Fibroblast of peridontal ligament (primary cell): ENCODE measurements around the gene JMJD8.

ENCODE experiments used
- DNase-seq: peaks from one replicate; pipeline ENCODE4 v3.0.0-alpha.2; 2010; ENCODE audit errors: extremely low read depth

Gene JMJD8, protein sequence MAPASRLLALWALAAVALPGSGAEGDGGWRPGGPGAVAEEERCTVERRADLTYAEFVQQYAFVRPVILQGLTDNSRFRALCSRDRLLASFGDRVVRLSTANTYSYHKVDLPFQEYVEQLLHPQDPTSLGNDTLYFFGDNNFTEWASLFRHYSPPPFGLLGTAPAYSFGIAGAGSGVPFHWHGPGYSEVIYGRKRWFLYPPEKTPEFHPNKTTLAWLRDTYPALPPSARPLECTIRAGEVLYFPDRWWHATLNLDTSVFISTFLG

DNA sequence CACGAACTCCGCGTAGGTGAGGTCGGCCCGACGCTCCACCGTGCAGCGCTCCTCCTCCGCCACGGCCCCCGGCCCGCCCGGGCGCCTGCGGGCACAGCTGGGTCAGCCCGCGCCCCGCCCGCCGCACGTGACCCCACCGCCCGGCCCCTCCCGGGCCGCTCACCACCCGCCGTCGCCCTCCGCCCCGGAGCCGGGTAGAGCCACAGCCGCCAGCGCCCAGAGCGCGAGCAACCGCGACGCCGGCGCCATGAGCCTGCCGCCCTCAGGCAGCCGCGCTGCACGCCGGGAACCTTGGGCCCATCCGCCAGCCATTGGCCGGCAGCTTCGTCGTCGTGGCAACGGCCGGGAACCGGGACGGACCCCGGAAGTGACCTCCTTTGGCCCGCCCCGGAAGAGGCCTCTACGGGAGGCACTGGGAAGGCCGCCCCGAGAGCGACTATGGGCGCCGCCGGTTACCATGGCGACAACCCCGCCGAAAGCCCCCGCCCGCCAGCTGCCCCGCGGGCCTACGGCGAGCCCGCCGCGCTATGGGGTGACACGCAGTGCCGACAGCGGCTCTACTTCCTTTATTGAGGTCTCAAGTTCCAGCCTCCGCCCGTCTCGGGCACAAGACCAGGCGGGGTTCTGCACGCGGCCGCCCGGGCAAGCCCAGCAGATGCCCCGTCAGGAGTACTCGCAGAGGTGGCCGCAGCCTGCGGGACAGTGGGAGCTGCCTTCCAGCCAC is at the start of gene JMJD8:
JMJD8 (minus strand) TSS at position 264 of the 724 bp plus-strand sequence; CDS start at position 249, 15 bp downstream.
- peak; percentile 89 for DNase-seq

DNA sequence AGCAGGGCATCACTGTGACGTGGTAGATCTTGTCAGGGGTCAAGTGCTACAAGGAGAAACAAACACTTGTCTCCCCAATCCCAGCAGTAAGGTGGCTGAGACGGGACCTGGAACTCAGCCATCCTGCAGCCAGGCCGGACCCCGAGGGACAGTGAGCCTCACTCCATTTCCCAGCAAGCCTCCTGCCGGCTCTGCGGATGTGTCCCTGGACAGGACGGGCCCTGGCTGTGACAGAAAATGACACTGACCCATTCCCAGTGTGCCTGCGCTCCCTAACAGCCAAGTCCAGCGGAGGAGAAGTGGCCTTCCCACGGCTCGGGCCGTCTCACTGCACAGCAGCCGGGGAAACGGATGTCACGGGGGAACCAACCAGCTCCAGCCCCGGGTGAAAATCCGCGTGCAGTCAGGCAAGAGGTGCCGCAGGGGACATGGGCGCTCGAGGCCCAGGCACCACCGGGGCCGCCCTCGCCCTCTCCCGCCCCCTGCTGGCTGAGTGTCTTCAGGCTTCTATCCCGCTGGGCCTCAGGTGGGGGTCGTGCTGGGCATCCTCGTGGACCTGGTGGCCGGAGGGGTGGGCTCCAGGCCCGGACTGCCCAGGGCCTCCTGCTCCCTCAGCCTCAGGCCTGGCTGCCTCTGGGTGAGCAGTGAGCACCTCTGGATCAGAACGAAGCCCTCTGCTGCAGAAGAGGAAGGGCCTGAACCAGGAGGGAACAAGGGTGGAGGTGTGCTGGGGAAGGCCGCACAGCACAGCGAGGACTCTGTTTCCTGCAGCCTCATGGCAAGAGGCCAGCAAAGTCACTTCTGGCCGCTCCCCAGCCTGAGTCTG is 49.5 kb upstream of the JMJD8 start:
- no peak for DNase-seq

DNA sequence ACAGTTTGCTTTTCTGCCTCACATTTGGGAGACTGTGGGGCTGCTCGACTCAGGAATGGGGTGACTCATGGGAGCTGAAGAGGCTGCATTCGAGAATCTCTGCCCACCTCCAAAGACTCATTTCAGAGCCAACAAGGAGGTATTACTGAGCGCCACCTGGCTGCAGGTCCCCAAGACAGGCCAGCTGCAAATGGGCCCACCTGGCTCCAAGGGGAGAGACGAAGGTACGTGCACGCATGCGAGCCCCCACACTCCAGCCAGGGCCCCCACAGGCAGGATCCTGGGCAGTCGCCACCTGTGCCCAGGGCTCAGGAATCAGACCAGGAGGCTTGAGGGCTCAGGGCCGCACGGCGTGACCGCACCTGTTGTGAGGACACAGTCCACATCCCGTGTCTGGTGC is 48.8 kb upstream of the JMJD8 start:
- DNase-seq = no peak

DNA sequence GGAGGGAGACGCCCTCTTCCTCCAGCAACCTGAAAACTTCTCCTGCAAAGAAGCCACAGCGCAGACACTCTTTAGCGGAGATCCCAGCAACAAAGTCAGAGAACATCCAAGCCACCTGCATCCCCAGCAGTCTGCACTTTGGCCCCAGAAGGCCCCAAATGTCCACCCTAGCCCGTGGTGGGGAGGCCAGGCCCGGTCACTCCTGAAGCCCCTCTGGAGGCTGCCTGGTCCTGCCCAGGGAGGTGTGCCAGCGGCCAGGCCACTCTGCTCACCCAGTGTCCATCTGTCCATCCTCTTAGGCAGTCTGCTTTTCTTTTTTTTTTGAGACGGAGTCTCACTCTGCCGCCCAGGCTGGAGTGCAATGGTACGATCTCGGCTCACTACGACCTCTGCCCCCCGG is 48.2 kb upstream of the JMJD8 start:
- no peak for DNase-seq

DNA sequence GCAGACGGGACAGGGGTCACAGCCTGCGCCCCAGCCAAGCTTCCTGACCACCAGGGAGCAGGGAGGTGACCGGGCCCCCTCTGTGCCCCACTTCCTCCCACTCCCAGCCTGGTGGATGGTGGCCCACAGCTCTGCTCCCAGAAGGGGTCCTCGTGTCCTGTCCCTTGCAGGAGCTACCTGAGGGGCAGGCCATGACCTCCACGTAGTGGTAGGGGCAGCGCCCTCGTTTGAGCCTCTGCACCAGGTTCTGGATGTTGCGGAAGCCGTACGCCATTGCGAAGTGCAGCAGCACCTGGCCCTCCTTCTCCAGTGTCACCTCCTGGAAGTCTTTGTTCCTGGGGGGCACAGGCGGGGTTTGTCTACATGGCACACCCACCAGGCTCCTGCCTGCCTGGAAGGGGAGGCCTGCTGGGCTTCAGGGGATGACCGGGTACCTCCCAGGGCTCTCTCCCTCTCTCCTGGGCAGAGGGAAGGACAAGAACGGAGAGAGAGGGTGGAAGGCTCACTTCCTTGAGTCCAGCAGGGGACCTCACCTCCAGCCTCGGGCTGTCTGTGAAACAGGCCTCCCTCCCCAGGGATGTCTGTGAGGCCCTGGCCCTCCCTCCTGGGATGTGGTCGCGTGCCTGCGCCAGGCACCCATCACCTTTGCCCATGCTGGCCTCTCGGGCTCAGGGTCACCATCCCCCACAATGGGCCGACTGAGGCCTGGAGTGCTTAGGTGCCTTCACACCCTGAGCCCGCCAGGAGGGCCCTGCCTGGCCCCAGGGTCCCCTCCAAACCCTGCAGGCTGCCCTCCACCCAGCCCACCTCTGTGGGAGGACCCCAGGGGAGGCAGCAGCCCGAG is 46.8 kb upstream of the JMJD8 start:
- no peak for DNase-seq

DNA sequence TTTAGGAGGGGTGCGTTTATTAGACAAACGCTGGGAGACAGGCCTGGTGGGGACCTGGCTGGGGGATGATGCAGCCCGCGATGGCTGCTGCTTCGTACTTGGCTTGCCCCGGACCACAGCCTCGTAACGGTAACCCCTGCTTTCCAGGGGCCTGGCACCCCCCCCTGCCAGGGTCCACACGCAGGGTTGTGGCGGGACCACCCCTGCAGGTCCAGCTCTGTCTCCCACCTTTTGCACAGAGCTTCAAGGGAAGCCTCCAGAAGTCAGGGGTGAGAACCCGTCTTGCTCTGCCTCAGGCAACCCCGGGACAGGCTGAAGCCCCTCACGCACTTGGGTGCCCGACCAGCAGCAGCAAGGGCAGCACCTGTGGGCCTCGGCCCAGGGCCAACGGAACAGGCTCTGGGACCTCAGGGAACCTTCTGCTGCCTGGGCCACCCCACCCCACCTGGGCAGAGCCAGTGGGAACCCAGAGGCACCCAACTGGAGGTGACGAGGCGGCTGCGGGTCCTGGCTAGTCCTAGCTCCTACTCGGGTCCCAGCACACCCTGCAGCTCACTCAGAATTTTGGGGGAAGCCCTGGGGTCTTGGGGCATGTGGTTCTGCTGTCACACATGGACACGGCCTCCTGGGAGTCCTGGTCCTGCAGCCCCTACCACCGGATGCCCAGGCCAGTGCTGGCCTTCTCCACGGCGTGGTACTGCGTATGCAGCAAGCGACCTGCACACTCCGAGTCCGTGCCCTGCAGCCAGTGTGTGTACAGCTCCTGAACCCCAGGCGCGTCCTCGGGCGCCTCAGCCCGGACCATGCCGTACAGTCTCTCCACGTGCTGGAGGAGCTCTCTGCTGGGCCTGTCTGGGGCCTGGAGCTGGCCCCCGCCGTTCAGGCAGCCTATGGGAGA is 45.9 kb upstream of the JMJD8 start:
- DNase-seq = no peak

DNA sequence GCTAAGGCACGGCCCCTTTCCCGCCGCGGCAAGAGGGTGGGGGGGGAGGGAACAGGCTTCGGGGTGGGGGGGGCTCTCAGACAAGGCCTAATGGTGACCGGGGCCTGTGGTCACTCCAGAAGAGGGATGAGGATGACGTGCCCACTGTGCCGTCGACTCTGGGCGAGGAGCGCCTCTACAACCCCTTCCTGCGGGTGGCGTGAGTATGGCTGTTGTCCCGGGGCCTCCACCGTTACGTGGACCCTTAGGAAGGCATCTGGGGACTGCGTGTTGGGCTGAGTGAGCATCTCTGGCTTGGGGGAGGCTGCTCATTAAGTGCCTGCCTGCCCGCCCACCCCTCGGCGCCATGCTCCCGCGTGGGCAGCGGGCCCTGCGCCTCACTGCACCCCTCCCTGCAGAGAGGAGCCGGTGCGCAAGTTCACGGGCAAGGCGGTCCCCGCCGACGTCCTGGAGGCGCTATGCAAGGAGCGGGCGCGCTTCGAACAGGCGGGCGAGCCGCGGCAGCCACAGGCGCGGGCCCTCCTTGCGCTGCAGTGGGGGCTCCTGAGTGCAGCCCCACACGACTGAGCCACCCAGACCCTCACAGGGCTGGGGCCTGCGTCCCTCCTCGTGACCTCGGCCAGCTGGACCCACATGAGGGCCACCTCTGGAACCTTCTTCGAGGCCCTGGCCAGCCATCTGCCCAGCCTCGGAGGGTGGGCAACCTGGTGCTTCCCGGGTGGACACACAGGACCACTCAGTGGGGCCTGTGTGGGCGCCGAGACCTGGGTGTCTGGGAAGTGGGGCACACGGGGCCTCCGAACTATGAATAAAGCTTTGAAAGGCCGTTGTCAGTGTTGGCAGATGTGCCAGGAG is 45.0 kb upstream of the JMJD8 start:
- DNase-seq = no peak

DNA sequence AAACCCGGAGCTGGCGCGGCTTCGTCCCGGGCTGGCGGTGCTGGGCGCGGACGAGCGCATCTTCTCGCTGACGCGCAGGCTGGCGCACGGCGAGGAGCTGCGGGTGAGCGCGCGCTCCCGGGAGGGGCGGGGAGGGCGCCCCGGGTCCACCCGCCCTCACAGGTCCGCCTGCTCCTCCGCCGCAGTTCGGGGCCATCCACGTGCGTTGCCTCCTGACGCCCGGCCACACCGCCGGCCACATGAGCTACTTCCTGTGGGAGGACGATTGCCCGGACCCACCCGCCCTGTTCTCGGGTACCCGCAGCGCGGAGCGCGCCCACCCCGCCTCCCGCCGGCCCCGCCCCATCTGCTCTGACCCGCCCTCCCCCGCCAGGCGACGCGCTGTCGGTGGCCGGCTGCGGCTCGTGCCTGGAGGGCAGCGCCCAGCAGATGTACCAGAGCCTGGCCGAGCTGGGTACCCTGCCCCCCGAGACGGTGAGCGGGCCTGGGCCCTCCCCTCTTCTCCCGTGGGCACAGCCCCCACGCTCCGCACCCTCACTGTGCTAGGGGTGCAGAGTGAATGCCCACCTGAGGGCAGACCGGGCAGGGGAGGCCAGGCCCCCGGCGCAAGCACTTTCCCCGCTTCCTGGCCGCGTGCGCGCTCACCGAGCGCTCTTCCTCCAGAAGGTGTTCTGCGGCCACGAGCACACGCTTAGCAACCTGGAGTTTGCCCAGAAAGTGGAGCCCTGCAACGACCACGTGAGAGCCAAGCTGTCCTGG is 44.2 kb upstream of the JMJD8 start:
- peak; percentile 58 for DNase-seq

DNA sequence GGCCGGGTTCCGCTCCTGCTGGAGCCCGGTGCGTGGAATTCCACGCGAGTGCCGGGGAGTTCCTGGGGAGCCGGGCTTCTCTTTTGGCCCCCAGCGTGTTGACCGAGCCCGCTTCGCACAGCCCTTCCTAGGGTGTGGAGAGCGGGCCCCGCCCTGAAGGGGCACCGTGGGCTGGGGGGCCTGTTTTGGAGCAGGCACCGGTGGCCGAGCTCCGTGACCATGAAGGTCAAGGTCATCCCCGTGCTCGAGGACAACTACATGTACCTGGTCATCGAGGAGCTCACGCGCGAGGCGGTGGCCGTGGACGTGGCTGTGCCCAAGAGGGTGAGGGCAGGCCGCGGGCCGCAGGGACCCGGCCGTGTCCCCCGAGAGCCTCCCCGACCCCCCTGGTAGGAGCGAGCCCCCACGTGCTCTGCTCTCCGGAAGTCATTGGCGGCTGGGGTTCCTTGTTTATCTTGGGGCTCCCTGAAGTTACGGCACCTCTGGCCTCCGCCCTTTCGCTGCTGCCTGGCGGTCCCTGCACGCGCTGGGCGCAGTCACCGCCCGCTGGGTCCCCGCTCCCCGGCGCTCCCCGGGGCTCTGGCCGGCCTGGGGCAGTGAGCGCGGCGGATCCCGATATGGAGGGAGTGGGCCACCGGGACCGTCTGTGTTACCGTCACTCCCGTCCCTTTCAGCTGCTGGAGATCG is 43.3 kb upstream of the JMJD8 start:
- DNase-seq = no peak

DNA sequence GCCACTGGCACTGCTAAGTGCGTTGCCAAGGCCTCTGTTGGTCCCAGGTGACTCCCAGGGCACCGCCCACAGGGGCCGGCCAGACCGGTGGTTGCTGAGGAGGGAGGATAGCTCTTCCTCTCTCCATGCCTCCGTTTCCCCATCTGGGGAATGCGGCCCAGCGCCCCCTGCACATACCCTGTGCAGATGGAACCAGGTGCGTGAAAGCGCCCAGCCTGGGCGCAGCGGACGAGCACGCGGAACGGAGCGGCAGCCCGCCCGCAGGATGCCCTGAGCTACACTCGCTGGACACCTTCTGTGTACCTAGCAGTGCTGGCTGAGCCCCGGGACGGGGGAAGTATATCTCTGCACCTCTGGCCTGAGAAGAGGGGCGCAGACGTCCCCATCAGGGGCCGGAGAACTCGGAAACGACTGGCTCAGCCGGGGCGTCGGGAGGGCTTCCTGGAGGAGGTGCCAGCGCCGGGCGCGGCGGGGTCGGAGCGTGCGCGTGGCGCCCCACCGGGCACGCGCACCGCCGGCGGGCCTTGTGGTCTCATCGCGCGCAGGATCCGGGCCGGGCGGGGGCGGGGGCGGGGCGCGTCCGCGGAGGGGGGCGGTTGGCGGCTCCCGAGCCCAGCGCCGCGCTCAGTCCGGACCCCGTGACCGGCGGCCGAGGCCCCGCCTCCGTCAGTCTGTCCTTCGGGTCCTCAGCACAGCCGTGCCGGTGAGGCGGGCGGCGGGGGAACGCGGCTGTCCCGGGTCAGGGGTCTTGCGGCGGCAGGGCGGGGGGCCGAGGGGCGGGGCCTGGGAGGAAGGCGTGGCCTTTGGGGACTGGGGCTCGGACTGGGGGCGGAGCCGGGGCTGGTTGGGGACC is 42.5 kb upstream of the JMJD8 start, which contains the start of the genes CCDC78 and HAGHL:
CCDC78 (minus strand) TSS at position 6 of the 853 bp plus-strand sequence. CDS start 76 bp downstream, outside the sequence.
HAGHL (plus strand) TSS at position 669 of the 853 bp plus-strand sequence. CDS start 404 bp downstream, outside the sequence.
- DNase-seq = peak; percentile 13

DNA sequence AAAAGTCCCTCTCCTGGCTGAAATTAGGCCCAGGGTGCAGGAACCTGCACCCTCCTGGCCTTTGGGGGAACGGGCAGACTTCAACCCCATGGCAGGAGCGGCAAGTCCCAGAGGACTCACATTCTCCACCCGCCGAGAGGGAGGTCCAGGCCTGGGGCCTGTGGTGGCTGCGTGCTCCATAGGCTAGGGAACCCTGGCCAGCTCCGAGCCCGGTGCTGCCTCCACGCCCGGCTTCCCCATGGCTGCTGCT is 42.0 kb upstream of the JMJD8 start:
- no peak for DNase-seq

DNA sequence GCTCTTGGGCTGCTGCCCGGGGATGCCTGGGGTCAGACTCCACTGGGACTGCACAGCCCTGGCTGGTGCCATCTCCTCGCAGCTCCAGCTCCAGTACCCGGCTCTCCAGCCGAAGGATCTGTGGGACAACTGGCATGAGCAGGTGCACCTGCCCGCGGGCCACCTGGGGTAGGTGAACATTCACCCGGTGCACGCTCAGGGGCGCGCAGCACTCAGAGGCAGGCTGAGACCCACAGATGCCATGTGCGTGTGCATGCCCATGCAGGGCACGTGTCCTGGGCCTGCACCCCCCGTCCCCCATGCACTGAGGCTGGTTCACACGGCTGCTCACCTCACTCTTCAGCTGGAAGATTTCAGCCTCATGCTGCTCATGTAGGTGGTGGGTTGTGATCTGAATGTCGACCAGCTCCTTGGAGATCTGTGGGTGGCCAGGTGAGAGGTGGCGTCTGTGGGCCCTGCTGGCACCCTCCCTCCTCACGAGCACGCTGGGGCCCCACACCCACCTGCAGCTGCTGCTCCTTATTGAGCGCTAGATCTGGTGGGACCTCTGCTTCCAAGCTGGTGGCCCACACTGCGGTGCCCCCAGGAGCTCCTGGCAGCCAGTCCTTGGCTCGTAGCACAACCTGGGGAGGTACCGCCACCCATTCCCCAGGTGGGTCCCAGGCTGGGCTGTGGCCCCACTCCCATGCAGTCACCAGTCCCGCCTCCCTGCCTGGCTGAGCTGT is 41.5 kb upstream of the JMJD8 start:
- no peak for DNase-seq

DNA sequence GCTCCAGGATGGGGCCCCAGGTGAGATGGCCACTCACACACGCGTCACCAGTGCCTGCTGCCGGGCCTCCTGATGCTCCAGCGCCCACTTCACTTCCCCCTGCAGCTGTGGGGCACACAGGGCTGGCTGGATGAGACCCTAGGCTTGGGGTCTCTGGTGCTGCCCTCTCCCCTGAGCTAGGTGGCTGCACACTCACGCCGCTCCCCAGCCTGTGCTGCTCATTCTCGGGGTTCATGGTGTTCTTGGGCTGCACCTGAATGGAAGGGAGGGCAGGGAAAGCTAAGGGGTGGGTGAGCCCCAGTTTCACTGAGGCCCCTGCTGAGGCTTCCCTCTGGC is 40.9 kb upstream of the JMJD8 start:
- no peak for DNase-seq

DNA sequence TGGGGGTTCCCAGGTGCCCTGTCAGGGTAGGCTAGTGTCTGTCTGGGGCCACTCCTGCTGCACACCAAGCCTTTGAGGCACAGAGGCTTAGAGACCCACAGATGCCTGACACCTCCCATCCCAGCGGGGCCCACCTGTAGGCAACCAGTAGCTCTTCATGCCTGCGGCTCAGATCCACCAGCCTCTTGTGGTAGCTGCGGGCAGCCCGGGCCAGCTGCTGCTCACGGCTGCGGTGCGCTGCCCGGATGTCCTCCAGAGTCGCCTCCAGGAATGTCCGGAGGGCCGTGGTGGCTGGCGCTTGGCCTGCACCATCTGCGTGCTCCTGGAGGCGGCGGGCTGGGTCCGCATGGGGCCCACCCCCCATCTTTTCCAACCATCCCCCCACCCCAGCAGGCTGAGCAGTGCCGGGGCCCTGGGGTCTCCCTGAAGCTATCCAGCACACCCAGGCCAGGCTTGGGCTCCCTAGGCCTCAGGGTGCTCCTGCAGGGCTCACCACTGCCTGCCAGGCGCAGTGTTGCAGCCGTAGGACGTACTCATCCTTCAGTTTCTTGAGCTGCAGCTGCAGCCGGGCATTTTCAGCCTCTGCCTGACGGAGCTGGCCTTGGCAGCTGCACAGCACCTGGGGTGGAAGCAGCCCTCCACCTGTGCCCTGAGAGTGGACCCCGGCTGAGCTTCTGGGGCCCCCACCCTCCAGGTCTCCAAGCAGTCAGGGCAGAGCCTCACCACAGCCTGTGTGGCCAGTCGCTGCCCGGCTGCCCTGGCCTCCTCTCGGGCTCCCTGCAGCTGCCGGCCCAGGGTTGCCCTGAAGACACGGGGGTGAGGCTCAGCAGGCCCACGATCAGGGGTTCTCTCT is 40.3 kb upstream of the JMJD8 start:
- DNase-seq = no peak

DNA sequence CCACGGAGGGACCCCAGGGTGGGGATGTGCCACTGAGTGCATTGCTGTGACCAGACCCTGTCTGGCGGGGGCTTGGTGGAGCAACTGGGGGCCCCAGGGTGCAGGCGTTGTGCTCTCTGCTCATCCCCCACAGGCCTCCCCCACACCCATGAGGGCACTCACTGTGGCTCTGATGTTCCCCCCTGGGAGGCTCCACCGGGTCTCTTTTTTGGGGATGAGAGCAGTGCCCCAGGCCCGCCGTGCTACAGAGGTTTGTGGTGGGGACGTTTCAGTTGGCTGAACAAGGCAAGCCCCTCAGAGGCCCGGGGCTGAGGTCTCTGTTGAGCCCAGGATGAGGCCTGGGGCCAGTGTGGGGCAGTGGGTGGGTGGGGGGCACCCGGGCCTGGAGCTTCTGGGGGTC is 39.6 kb upstream of the JMJD8 start:
- DNase-seq = no peak
